ENCODE results near the gene CLECL1. TPM values are rescaled to one million over a fixed set of nuclear protein-coding genes. Genes with fewer than 3 reads are reported as not detected.

The CLECL1 gene
- total RNA-seq, 4 donors from 2014 or later, result not detected

DNA sequence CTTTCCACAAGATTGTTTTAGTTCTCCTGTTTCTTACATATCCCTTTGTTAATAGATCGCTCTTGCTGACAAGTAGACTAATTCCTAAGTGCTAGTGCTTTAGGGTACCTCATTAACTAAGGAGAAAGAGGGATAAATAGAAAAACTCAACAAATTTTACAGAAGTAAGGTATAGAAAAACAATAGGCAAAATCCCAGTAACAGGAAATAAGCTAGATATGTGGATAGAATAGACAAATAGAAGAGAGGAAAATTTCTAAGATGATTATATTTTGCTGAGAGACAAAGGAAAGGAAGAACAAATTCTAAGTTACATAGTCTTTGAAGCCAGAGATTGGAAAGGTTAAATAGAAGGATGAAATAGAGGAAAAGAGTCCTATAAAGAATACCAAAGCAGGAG, 26.8 kb upstream of the CLECL1 start:
- Histone ChIP-seq H3K4me3 (replicated peaks in 1 of 3) (no peak overlapping the region), H3K9me3 (no peaks in the 10 kb centered on the region), H3K27me3 (no peaks in the 10 kb centered on the region), H3K36me3 (no peaks in the 10 kb centered on the region), H3K27ac (no peak overlapping the region), H3K4me1 (peaks cover 0 to 5% of the 10 kb centered on the region in 2 donors)
- 91 to 92% methylated on average over 1 of the region's 1 CpG for WGBS, 2 donors
- TF ChIP-seq POLR2A (IDR thresholded peaks at IDR 0.05), result no peak
- TF ChIP-seq, protein P1, sequence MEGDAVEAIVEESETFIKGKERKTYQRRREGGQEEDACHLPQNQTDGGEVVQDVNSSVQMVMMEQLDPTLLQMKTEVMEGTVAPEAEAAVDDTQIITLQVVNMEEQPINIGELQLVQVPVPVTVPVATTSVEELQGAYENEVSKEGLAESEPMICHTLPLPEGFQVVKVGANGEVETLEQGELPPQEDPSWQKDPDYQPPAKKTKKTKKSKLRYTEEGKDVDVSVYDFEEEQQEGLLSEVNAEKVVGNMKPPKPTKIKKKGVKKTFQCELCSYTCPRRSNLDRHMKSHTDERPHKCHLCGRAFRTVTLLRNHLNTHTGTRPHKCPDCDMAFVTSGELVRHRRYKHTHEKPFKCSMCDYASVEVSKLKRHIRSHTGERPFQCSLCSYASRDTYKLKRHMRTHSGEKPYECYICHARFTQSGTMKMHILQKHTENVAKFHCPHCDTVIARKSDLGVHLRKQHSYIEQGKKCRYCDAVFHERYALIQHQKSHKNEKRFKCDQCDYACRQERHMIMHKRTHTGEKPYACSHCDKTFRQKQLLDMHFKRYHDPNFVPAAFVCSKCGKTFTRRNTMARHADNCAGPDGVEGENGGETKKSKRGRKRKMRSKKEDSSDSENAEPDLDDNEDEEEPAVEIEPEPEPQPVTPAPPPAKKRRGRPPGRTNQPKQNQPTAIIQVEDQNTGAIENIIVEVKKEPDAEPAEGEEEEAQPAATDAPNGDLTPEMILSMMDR (IDR thresholded peaks at IDR 0.05), result no peak
- intact Hi-C loops (cut with DNase I), result no loop called here
- no peak for DNase-seq

DNA sequence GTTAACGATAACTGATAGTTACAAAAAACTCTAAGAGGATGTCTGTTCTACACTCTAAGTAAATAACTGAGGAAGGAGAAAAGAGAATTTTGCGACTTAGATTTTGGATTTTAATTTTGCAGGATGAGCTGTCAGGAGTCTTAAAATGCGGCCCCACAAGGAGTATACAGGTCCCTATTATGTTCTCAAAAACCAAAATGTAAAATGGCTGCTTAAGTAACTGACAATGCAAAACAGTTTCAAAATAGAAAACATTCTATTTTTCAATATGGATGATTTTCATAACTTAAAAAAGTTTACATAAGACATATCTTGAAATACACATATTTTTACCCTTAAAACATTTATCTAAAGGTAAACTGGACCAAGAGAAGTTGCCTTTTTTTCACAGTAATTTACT, 25.2 kb upstream of the CLECL1 start:
- Histone ChIP-seq H3K36me3 (no peaks in the 10 kb centered on the region), H3K27ac (no peak overlapping the region), H3K4me3 (replicated peaks in 1 of 3) (no peak overlapping the region), H3K9me3 (no peaks in the 10 kb centered on the region), H3K27me3 (no peaks in the 10 kb centered on the region), H3K4me1 (peaks cover 0 to 5% of the 10 kb centered on the region in 2 donors)
- no peak for DNase-seq
- intact Hi-C loops (cut with DNase I), result no loop called here
- TF ChIP-seq, protein P1 (IDR thresholded peaks at IDR 0.05), result no peak
- no peak for TF ChIP-seq POLR2A (IDR thresholded peaks at IDR 0.05)
- 93 to 94% methylated on average over 3 of the region's 3 CpGs for WGBS, 2 donors

DNA sequence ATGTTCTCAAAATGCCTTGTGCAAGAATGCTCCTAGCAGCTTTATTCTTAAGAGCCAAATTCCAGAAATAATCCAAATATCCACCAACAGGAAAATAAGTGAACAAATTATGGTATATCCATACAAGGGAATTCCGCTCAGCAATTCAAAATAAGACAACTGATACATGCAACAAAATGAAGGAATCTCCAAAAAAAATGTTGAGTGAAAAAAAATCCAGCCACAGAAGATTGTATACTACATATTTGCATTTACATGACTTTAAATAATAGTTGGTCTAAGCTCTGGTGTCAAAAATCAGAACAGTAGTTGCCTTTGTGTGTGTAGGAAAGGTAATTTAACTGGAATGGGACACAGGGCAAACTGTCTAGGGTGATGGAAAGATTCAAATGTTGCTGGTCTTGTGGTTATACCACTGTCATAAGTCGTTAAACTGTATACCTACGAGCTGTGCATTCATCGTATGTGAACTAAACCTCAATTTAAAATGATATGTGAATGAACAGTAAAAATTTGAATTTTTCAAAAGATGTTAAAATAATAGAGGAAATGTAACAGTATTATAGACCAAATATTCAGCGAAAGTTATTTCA, 24.6 kb upstream of the CLECL1 start:
- H3K4me3 ChIP-seq (replicated peaks in 1 of 3), result no peak overlapping the region
- H3K36me3 ChIP-seq, result no peaks in the 10 kb centered on the region
- H3K27me3 ChIP-seq, result no peaks in the 10 kb centered on the region
- H3K9me3 ChIP-seq, result no peaks in the 10 kb centered on the region
- no peak for DNase-seq
- H3K4me1 ChIP-seq, result peaks cover 0 to 5% of the 10 kb centered on the region in 2 donors
- TF ChIP-seq, protein P1 (IDR thresholded peaks at IDR 0.05), result no peak
- no peak for TF ChIP-seq POLR2A (IDR thresholded peaks at IDR 0.05)
- intact Hi-C loops (cut with DNase I), result no loop called here
- no peak overlapping the region for H3K27ac ChIP-seq
- 76 to 91% methylated on average over 5 of the region's 5 CpGs for WGBS, 2 donors

DNA sequence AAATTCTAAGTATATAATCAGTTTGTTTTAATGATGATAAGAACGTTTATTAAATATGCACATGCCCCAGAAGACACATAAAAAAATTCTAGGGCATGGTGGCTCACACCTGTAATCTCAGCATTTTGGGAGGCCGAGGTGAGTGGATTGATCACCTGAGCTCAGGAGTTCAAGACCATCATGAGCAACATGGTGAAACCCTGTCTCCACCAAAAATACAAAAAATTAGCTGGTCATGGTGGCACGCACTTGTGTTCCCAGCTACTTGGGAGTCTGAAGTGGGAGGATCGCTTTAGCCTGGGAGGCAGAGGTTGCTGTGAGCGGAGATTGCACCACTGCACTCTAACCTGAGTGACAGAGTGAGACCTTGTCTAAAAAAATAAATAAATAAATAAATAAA, 23.8 kb upstream of the CLECL1 start:
- no peak for TF ChIP-seq POLR2A (IDR thresholded peaks at IDR 0.05)
- TF ChIP-seq, protein P1 (IDR thresholded peaks at IDR 0.05), result no peak
- Histone ChIP-seq H3K9me3 (no peaks in the 10 kb centered on the region), H3K36me3 (no peaks in the 10 kb centered on the region), H3K27me3 (no peaks in the 10 kb centered on the region), H3K27ac (no peak overlapping the region), H3K4me1 (peaks cover 0 to 5% of the 10 kb centered on the region in 2 donors), H3K4me3 (replicated peaks in 1 of 3) (no peak overlapping the region)
- intact Hi-C loops (cut with DNase I), result no loop called here
- WGBS, 2 donors, result 93% methylated on average over 5 of the region's 5 CpGs
- DNase-seq, result no peak

DNA sequence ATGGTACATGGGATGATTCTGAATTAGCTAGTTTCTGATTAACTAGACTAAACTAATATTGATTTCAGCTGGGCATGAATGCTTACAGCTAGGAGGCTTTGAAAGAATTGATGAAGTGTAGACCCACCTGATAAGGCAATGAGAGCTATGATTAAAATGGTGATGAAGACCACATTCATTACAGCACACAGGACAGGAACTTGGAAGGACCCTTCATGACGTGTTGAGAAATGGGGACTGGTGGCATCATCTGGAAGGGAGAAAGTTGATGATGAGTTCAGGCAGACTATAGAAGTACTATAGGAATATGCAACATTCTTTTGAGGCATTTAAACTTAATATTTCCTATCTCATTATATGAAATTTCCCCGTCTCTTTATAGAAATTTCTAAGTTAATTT, 23.3 kb upstream of the CLECL1 start:
- Histone ChIP-seq H3K27me3 (no peaks in the 10 kb centered on the region), H3K4me3 (replicated peaks in 1 of 3) (no peak overlapping the region), H3K36me3 (no peaks in the 10 kb centered on the region), H3K4me1 (peaks cover 0 to 5% of the 10 kb centered on the region in 2 donors), H3K9me3 (no peaks in the 10 kb centered on the region), H3K27ac (no peak overlapping the region)
- TF ChIP-seq, protein P1 (IDR thresholded peaks at IDR 0.05), result no peak
- no peak for TF ChIP-seq POLR2A (IDR thresholded peaks at IDR 0.05)
- no peak for DNase-seq
- intact Hi-C loops (cut with DNase I), result no loop called here
- WGBS, 2 donors, result 82 to 94% methylated on average over 2 of the region's 2 CpGs
